GM20431 (cell line): ENCODE data around the gene DAG1.

Experiments used
- in situ Hi-C: fragments of 300-500 bp; cut with MseI, MboI; formaldehyde crosslinking; loops from one replicate; pipeline ENCODE4 v1.15.0; 2020; ENCODE audit warnings: low sequenced_read_pairs; ENCODE audit not compliant: unreplicated experiment

Gene DAG1

DNA sequence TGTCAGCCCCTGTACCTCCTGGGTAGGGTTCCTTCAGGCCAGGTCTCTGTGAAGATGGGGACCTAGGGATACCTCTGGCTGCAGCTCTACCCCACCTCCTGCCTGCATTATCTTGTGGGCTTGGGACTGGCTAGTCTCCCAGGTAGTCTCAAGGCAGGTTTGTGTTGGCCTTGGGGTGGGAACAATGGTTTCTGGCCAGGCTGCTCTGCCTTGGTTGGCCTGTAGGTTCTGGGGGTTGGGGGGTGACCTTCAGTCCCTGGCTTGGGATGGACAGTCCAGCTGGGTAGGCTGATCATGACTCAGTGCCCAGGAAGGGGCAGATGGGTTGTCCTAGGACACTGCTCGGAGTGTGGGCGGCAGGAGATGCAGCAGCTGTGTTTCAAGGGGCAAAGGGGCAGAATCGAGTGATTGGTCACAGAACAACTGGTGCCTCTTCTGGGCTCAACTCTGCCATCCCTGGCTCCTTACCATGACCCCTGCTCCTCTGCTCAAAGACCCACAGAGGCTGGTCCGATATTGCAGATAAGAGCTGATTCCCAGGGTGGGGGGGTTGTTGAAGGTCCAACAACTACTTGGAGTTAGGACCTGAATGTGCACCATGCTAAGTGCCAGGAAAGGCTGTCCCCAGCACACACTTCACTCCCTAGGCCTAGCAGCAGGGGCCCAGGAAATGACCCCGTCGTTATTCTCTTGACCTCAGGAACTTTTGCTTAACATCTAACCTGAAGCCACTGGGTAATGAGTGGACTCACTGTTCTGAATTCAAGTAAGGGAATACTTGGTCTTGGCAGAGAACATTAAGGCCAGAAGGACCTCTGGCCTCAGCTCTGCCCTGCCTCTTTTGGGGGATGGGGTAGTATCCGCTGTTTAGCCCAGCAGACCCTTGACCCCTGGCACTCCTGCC is 66.2 kb downstream of the DAG1 start:
- in situ Hi-C loops: loop anchor here (10.0 kb wide), 1 partner anchor 129 kb away; no protein-coding TSS in a partner anchor

DNA sequence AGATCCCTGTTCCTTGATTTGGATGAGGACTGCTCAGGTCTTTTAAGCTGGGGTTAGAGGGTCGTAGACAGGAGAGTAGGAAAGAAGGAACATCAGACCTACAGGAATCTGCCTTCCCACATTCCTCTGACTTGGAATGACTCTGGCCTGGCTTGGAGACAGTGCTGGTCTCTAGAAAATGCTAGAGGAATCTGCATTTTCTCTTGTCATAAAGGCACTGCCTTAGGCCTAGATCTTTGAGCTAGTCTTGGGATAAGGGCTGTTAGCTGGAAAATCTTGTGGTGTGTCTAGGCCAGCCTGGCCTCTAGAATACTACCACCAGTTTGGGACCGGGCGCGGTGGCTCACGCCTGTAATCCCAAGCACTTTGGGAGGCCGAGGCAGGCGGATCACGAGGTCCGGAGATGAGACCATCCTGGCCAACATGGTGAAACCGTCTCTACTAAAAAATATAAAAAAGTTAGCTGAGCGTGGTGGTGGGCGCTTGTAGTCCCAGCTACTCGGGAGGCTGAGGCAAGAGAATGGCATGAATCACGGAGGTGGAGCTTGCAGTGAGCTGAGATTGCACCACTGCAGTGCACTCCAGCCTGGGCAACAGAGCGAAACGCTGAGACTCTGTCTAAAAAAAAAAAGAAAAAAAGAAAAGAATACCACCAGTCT is 66.9 kb downstream of the DAG1 start:
- in situ Hi-C loops: loop anchor here (10.0 kb wide), 1 partner anchor 128 kb away; no protein-coding TSS in a partner anchor

DNA sequence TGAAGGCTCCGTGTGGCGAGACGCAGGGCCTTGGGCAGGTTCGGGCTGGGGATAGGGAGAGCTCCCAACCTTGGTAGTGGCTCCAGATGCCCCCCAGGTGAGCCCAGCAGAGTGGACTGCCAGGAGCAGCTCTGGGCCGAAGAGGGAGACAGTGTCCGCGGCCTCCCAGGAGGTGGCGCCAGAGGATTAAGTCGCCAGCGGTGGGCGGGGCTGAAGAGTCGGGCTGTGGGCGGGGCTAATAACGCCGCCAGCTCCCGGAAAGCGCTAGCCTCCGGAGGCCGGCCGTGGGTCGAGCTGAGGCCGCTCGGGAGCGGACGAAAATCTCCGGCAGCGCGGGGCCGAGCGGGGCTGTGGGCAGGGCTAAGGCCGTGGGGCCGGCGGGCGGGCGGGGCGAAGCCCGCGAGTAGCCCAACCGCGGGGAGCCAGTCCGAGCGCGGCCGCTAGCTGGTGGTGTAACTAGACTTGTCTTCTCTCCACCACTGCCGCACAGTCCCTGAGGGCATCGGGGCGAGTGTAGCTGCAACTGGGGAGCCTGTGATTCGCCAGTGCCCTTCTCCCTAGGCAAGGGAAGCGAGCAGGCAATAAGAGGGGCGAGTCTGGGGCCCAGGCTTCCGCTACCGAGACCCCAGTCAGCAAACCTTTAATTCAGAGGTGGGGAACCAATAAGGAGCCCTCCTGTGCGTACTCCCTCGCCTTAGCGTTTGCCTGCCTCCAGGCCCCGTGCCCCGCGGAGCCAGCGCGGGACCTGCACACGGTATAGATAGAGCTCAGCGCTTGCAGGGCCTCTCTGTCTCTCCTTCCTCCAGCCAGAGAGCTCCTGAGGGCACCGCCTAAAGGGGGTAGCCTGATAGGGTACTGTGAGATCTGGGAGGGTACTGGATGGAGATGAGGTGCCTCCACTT is 69.8 kb downstream of the DAG1 start:
- in situ Hi-C loops: loop anchor here (10.0 kb wide), 1 partner anchor 125 kb away; no protein-coding TSS in a partner anchor

DNA sequence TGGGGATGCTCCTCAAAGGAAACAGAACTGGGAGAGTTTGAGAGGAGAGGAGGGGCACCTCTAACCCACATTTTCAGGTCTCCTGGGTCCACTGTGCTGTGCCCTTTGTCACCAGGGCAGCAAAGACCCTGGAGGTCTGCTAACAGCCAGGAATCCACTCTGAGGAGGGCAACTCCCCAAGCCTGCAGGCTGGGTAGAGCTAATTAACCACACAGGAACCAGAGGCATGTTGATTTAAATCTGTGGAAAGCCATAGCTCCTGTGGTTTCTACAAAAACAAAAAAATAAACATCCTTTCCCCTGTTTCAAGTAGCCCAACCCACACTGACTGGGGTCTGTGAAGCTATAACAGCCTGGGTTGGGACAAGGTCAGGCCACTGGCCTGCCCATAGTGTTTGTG is 82.0 kb downstream of the DAG1 start:
- in situ Hi-C loops: no loop called here

DNA sequence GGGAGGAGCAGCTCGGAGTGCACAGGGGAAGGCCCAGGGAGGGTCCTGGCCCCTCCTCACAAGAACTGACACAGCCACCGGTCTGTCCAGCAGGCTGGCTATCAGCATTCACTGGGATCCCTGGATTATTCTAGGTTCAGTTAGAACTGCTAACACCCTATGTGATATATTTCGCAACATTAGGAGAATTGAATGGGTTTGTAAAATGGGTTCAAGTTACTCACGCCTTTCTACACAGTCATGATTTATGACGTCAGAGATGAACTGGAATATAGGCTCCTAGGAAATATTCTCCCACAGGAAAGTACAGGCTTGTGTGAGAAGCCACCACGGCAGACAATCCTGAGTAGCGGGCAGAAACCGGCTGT is 83.2 kb downstream of the DAG1 start:
- in situ Hi-C loops: no loop called here

DNA sequence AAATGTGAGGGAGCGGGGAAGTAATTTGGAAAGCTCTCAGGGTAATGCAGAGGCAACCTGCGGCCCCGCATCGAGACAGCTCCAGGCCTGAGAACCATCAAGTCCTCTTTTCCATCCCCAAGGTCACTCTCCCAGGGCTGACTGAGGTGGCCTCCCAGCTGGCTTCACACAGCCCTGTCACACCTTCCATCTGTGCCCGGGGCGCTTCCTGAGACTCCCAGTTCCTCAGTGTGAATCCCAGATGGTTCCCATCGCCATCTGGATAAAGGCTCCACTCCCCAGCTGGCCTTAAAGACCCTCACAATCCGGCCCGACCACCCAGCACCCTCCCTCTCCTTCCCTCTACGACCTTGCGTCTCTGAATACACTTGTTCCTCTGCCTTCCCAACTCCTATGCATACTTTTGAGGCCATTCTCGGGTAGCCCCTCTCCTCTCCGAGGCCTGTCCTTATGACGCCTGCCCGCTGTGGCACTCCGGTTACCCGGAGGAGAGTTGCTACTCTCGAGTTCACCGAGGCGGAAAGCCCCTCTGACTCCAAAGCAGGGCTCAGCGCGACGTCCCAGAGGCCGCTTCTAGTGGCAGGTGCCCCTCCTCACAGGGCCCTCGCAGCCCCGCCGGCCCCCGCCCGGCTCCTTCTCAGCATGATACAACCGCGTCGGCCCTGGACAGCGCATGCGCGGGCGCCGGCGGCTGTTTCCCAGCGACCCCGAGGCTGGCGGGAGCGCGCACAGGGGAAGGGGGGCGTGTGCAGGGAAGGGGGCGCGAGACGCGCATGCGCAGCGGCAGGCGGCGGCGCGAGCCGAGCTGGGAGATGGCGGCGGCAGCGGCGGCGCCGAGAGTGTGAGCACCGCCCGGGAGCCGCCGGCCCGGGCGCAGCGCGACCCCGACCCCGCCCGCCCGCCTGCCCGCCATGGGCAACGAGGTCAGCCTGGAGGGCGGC is 83.9 kb downstream of the DAG1 start, which contains the start of gene BSN:
TSS of gene BSN (plus strand) at position 786 of the 941 bp plus-strand sequence. CDS start at position 912, 126 bp downstream.
- in situ Hi-C loops: no loop called here

DNA sequence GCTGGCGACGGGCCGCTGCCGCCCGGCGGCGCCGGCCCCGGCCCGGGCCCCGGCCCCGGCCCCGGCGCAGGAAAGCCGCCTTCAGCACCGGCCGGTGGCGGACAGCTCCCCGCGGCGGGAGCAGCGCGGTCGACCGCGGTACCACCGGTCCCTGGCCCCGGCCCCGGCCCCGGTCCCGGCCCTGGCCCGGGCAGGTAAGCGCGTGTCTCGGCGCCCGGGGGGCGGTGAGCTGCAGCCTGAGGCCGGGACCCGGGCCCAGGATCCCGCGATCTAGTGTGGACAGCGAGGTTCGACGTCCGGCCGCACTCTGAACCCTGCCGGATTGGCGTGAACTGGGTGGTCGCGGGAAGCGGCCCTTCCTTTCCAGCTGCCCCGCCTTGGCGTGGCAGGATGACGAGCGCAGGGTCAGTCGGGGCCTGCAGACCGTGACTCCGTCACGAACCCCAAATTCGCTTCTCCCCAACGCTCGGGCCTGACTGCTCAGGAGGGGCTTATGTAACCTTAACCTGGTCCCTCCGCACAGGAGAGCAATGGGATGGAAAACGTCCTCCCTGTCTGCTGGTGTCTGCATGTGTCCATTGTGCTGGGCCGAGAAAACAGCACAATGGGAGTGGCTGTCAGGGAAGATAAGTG is 84.7 kb downstream of the DAG1 start:
- in situ Hi-C loops: no loop called here

DNA sequence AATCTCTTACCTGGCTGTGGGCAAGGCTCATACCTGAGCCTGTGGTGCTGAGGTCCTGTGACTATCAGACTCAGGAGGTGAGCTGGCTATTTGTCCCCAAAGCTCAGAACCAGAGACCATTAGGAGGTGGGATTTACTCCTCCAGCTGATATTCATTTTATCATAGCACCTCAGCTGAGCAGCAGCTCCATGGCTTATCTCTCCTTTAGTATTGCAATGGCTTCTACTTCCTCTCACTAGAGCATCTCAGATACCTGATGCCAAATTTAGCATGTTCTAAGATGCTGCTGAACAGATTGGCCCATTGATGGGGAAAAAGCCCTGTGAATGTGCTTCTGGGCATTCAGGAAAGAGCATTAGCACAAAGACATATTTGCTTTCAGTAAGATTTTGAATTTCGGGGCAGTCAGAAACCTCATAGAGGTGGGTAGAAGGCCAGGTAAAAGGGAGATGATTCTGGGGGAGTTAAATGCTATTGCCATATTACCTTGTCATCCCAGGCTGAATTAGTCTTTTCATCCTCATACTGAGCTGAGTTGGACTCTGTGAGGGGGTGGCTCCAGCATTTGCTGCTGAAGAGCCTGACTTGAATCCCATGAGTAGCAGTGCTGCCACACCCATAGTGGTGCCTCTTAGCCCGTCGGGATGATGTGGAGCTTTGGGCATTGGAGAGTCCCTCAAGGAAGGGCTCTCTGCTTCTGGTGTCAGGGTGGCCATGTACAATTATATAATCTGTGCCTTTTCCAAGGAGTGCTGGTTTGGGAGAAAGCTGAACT is 86.6 kb downstream of the DAG1 start:
- in situ Hi-C loops: no loop called here

DNA sequence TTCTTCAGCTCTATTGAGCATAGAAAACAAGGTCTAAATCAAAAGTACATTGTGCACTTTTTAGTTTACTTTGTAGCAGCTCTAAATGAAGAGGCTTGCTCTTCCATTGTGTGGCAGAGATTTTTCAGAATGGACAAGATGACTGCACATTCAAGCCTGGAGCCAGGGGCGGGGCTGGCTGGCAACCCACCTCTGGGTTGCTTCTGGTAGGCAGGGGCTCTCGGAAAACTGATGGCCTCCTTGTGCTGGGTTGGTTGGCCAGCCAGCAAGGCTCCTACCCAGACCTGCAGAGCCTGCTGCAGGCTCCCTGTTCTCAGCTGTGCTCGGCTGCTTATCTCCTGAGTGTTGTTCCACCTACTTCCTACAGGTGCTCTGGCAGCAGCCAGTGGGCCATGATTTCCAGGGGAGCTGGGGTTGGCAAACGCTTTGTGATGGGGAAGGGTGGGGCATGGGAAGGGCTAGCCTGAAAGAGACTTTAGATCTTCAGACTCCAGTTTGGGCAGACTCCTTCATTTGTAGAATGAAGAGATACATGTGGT is 93.0 kb downstream of the DAG1 start:
- in situ Hi-C loops: no loop called here

DNA sequence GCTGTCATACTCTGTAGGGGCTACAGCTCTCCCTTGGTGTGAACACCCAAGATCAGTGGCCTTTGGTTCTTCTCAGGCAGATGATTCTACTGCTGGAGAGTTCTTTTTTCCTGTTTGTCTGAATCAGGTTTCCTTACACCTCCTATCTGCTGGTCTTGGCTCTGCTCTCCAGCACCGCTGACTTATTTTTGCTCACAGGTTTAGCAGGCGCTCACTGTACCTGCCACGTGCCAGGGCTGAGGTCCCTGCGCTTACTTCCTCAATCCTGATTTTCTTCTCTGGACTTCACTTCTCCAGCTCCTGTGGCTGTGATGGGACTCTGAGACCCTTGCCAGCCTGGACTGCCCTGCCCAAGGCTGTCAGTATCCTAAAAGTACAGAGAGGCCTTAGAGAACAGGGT is 93.7 kb downstream of the DAG1 start:
- in situ Hi-C loops: no loop called here

DNA sequence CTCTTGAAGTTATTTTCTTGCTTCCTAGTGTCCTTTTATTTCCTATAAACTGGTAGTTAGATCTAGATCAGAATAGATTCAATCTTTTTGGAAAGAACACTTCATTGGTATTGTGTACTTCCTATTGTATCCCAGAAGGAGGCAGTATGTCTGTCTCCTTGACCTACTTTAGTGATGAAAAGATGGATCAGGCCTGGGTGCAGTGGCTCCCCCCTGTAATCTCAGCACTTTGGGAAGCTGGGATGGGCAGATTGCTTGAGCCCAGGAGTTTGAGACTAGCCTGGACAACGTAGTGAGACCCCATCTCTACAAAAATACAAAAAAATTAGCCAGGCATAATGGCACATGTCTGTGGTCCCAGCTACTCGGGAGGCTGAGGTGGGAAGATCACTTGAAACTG is 96.2 kb downstream of the DAG1 start:
- in situ Hi-C loops: no loop called here

DNA sequence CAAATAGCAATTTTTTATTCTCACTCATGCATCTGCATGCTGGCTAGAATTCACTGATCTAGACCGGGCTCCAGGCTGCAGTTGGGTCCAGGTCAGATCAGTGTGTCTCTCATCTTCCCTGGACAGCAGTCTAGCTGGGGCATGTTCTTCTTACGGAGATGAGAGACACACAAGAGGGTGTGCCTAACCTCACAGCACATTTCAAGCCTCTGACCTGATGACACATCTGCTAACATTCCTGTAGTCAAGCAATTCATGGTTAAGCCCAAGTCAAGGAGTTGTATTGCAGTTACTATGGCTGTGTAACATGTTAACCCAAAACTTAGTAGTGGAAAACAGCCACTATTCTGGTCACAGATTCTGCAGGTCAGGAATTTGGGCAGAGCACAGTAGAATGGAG is 97.3 kb downstream of the DAG1 start:
- in situ Hi-C loops: no loop called here

DNA sequence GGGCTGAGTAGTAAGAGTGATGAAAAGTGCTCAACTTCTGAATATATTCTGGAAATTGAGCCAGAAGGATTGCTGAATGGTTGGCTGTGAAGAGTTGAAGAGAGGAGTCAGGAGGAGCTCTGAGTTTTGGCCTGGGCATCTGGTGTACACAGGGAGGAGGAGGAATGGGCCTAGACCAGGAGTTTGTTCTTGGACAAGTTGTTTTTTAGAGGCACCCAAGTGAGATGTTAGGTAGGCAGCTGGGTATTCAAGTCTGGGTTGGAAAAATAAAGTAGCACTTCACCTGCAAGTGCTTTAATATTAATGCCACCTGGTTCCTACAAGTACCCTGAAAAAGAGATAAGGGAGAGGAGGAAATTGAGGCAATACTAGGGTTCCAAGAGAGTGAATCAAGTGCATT is 98.9 kb downstream of the DAG1 start:
- in situ Hi-C loops: no loop called here

DNA sequence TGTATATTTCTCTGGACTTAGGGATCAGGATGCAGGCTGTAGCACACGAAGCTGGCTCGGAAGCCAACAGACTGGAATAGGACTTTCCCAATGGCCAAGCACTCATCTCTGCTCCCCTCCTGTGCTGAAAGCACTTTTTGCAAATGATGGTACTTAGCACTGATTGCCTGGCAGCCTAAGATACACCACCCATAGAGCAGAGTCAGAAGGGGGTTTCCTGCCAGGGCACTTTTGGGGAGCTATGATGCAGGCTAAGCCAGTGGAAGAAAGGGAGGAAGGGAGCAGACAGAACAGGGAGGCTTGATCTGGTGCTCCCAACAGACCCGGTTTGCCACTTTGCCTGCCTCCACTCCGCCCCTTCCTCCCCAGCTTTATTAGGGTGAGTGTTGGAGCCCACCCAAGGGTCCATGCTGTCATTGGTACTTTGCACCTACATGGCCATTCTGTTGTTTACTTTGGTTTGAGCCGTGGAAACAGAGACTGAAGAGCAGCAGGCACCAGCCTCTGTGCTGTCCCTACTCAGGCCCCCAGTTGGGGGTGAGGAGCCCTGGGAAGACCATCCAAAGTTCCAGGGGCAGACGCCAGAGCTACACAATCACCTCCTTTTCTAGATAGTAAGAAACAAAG is 100.1 kb downstream of the DAG1 start:
- in situ Hi-C loops: no loop called here

DNA sequence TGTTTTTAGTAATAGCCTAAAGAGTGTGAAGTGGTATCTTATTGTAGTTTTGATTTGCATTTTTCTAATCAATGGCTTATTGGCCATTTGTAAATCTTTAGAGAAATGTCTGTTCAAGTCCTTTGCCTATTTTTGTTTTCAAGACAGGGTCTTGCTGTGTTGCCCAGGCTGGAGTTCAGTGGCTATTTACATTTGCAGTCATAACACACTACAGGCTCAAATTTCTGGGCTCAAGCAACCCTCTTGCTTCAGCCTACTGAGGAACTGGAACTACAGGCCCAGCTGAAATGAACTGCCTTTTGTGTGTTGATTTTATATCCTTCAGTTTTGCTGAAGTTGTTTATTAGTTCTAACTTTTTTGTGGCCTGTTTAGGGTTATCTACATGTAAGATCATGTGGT is 112.1 kb downstream of the DAG1 start:
- in situ Hi-C loops: no loop called here
